A549 (cell line): ENCODE measurements around the gene WNT1. TPM values are rescaled to one million over a fixed set of nuclear protein-coding genes. Genes with fewer than 3 reads are reported as not detected.

Experiments used
- ATAC-seq, 2 experiments: fragments of 200-7000 bp in 1 of 2; fragments of >200 bp in 1 of 2; cut with Nextera tagmentation in 1 of 2; cut with Tn5 transposase in 1 of 2; 3 replicates each; pipeline versions ENCODE4 v1.8.0 to v1.9.1; 2018 to 2020; ENCODE audit warnings: mild to moderate bottlenecking in 1 of 2, moderate library complexity in 1 of 2
- CTCF ChIA-PET: fragments of 300-600 bp; sonication (Branson Sonifier 250); formaldehyde crosslinking; extraction: SDS; loops from one replicate; lab custom pipeline; 2021; ENCODE audit warnings: antibody characterized with exemption, inconsistent platforms; lab: Yijun Ruan, JAX
- POLR2A ChIA-PET: fragments of 350-600 bp; formaldehyde crosslinking; extraction: SDS; loops from one replicate; lab custom pipeline; 2021; ENCODE audit warnings: antibody characterized with exemption, inconsistent platforms; lab: Yijun Ruan, JAX
- DNase-seq, 2 experiments: peaks; one replicate each; pipeline versions ENCODE4 v3.0.0 to v3.0.0-alpha.2; 2011 to 2016; ENCODE audit warnings: low read depth in 1 of 2, low spot score in 1 of 2
- FAIRE-seq: peaks from 2 replicates; lab custom pipeline; 2011; peaks lifted over from hg19 to GRCh38; lab: Jason Lieb, UNC
- H3K27ac ChIP-seq, 2 experiments: fragments of >200 bp; sonication (Bioruptor Twin); formaldehyde crosslinking; 3 replicates each; pipeline ENCODE4 v1.5.1; 2016 to 2017
- H3K4me1 ChIP-seq: fragments of >200 bp; sonication (Bioruptor Twin); formaldehyde crosslinking; 3 replicates; pipeline ENCODE4 v1.6.1; 2016
- H3K4me2 ChIP-seq: fragments of >200 bp; sonication (Bioruptor Twin); formaldehyde crosslinking; 3 replicates; pipeline ENCODE4 v1.6.1; 2016
- H3K4me3 ChIP-seq: fragments of >200 bp; sonication (Bioruptor Twin); formaldehyde crosslinking; 3 replicates; pipeline ENCODE4 v1.5.1; 2016
- H3K9me3 ChIP-seq: fragments of >200 bp; sonication (Bioruptor Twin); formaldehyde crosslinking; 3 replicates; pipeline ENCODE4 v1.6.1; 2016
- BHLHE40 ChIP-seq: IDR thresholded peaks from 2 replicates; pipeline ENCODE4 v1.6.1; 2012; ENCODE audit warnings: low read depth, low read length, inconsistent platforms
- CBX8 ChIP-seq: fragments of 200-600 bp; sonication (generic); IDR thresholded peaks from 2 replicates; pipeline ENCODE4 v1.6.1; 2016
- GATA3 ChIP-seq: IDR thresholded peaks from 2 replicates; pipeline ENCODE4 v1.6.1; 2012; ENCODE audit warnings: borderline replicate concordance
- HES2 ChIP-seq: fragments of >200 bp; sonication (Bioruptor Twin); formaldehyde crosslinking; IDR thresholded peaks from 2 replicates; pipeline ENCODE4 v1.6.1; 2016
- HOXB13 ChIP-seq: fragments of 250-450 bp; sonication (Bioruptor Pico); IDR thresholded peaks from 2 replicates; pipeline ENCODE4 v1.5.0; 2020; ENCODE audit warnings: low read depth, mild to moderate bottlenecking, moderate library complexity
- HOXB5 ChIP-seq: fragments of 250-450 bp; sonication (Bioruptor Pico); IDR thresholded peaks from 2 replicates; pipeline ENCODE4 v1.5.0; 2020; ENCODE audit warnings: mild to moderate bottlenecking, moderate library complexity
- JUN ChIP-seq, 2 experiments: fragments of >200 bp; sonication (Bioruptor Twin); formaldehyde crosslinking; IDR thresholded peaks; 2 replicates in 1 of 2; 3 replicates in 1 of 2; pipeline ENCODE4 v1.6.1; 2016 to 2017
- JUNB ChIP-seq: fragments of >200 bp; sonication (Bioruptor Twin); formaldehyde crosslinking; IDR thresholded peaks from 2 replicates; pipeline ENCODE4 v1.6.1; 2016
- KDM5A ChIP-seq: fragments of 200-600 bp; sonication (generic); IDR thresholded peaks from 2 replicates; pipeline ENCODE4 v1.6.1; 2016; ENCODE audit warnings: antibody characterized with exemption, mild to moderate bottlenecking
- POLR2AphosphoS2 ChIP-seq: conservative IDR thresholded peaks from 2 replicates; pipeline ENCODE4 v1.6.1; 2012; ENCODE audit warnings: low read length, improper control_type of control experiment, inconsistent platforms
- RAD21 ChIP-seq, 2 experiments: fragments of >200 bp in 1 of 2; sonication (Bioruptor Twin) in 1 of 2; formaldehyde crosslinking in 1 of 2; IDR thresholded peaks in 1 of 2; conservative IDR thresholded peaks in 1 of 2; 2 replicates in 1 of 2; 3 replicates in 1 of 2; pipeline ENCODE4 v1.6.1; 2012 to 2018; ENCODE audit warnings: inconsistent platforms in 1 of 2
- RARB ChIP-seq: fragments of 250-450 bp; sonication (Bioruptor Pico); IDR thresholded peaks from 2 replicates; pipeline ENCODE4 v1.8.0; 2021; ENCODE audit warnings: mild to moderate bottlenecking, moderate library complexity
- RCOR1 ChIP-seq: fragments of 150-350 bp; IDR thresholded peaks from 2 replicates; pipeline ENCODE4 v1.6.1; 2014; ENCODE audit warnings: antibody characterized with exemption, low read length, low read depth
- TFCP2L1 ChIP-seq: fragments of 250-450 bp; sonication (Bioruptor Pico); IDR thresholded peaks from 2 replicates; pipeline ENCODE4 v1.5.0; 2021; ENCODE audit warnings: mild to moderate bottlenecking
- TP53 ChIP-seq: fragments of 250-450 bp; sonication (Bioruptor Pico); IDR thresholded peaks from 2 replicates; pipeline ENCODE4 v1.5.0; 2021; ENCODE audit warnings: mild to moderate bottlenecking, moderate library complexity
- ZSCAN20 ChIP-seq: fragments of 250-450 bp; sonication (Bioruptor Pico); IDR thresholded peaks from 2 replicates; pipeline ENCODE4 v1.8.0; 2022; ENCODE audit warnings: mild to moderate bottlenecking, moderate library complexity
- WGBS: methylation state at CpG from one replicate; pipeline ENCODE4 v1.1.6; 2017; ENCODE audit errors: missing lambda C conversion rate; 5-methylcytosine and 5-hydroxymethylcytosine counted together
- polyA plus RNA-seq, 4 experiments: library from polyadenylated mRNA; depleted of rRNA in 3 of 4; stranded (reverse); fragments of >200 nt; fragmentation: RNase III in 1 of 4; extraction: RNeasy Plus Mini Kit Qiagen cat#74134 plus additional on column Dnase treatment in 1 of 4; gene quantifications; 2 replicates in 3 of 4; 3 replicates in 1 of 4; pipeline ENCODE4 v1.2.3, GENCODE V29; 2011 to 2017
- TF ChIP-seq, protein P1 (sequence below): fragments of 150-350 bp; IDR thresholded peaks from 2 replicates; pipeline ENCODE4 v1.6.1; 2014; ENCODE audit warnings: low read depth, mild to moderate bottlenecking, low read length
- TF ChIP-seq, protein P2 (sequence below): fragments of 250-450 bp; sonication (Bioruptor Pico); IDR thresholded peaks from 2 replicates; pipeline ENCODE4 v1.5.0; 2021; ENCODE audit warnings: mild to moderate bottlenecking, moderate library complexity, borderline replicate concordance
- TF ChIP-seq, protein P3 (sequence below): IDR thresholded peaks from 2 replicates; pipeline ENCODE4 v1.6.1; 2012; ENCODE audit warnings: low read depth, borderline replicate concordance
- TF ChIP-seq, protein P4 (sequence below): fragments of 200-600 bp; sonication (generic); IDR thresholded peaks from 2 replicates; pipeline ENCODE4 v1.6.1; 2016; ENCODE audit warnings: antibody characterized with exemption, mild to moderate bottlenecking, moderate library complexity
- TF ChIP-seq, protein P5 (sequence below): fragments of >200 bp; sonication (Bioruptor Twin); formaldehyde crosslinking; IDR thresholded peaks from 3 replicates; pipeline ENCODE4 v1.5.1; 2016

Gene WNT1
- polyA plus RNA-seq, 2 of the 4 experiments (the other 2 are of a cell fraction) = not detected

GRCh38 chr12:49012739-49013138, 34.6 kb downstream of the WNT1 start:
- POLR2A ChIA-PET = no interaction called here
- CTCF ChIA-PET = interaction anchor here (1.0 to 77.5 kb wide), 5 partner anchors 9 to 335 kb away, joined by 4 to 2584 read pairs (median 68); partner anchors contain the start of genes ARF3, DDN, FKBP11 and WNT1

GRCh38 chr12:49013428-49013827, 35.3 kb downstream of the WNT1 start:
- POLR2A ChIA-PET = no interaction called here
- Histone ChIP-seq H3K4me1 (peaks cover 22% of the 10 kb centered on the region), H3K4me2 (no peak overlapping the region), H3K4me3 (no peak overlapping the region), H3K27ac (no peak overlapping the region), H3K9me3 (no peaks in the 10 kb centered on the region)
- CTCF ChIA-PET = interaction anchor here (1.0 to 77.5 kb wide), 5 partner anchors 10 to 334 kb away, joined by 4 to 2584 read pairs (median 68); partner anchors contain the start of genes ARF3, DDN, FKBP11 and WNT1
- 86% methylated on average over 3 of the region's 3 CpGs for WGBS
- FAIRE-seq (no peak), ATAC-seq (no peak), DNase-seq (no peak)
- TF ChIP-seq GATA3 (no peak), TFCP2L1 (CRISPR knock-in tag) (no peak), ZSCAN20 (CRISPR knock-in tag) (no peak), JUN (IDR thresholded peaks at IDR 0.05) (no peak), CBX8 (no peak), RCOR1 (no peak), TP53 (CRISPR knock-in tag) (no peak), JUNB (no peak), HOXB5 (CRISPR knock-in tag) (no peak)
- TF ChIP-seq, protein P1, sequence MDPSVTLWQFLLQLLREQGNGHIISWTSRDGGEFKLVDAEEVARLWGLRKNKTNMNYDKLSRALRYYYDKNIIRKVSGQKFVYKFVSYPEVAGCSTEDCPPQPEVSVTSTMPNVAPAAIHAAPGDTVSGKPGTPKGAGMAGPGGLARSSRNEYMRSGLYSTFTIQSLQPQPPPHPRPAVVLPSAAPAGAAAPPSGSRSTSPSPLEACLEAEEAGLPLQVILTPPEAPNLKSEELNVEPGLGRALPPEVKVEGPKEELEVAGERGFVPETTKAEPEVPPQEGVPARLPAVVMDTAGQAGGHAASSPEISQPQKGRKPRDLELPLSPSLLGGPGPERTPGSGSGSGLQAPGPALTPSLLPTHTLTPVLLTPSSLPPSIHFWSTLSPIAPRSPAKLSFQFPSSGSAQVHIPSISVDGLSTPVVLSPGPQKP = no peak

More at GRCh38 chr12:49012739-49013138, 34.6 kb downstream of the WNT1 start:
- FAIRE-seq (no peak), DNase-seq (no peak), ATAC-seq (no peak)
- no peaks in the 10 kb centered on the region for H3K9me3 ChIP-seq
- TF ChIP-seq HOXB5 (CRISPR knock-in tag) = no peak
- no peak for TF ChIP-seq BHLHE40
- no peak for TF ChIP-seq GATA3
- TF ChIP-seq, protein P2, sequence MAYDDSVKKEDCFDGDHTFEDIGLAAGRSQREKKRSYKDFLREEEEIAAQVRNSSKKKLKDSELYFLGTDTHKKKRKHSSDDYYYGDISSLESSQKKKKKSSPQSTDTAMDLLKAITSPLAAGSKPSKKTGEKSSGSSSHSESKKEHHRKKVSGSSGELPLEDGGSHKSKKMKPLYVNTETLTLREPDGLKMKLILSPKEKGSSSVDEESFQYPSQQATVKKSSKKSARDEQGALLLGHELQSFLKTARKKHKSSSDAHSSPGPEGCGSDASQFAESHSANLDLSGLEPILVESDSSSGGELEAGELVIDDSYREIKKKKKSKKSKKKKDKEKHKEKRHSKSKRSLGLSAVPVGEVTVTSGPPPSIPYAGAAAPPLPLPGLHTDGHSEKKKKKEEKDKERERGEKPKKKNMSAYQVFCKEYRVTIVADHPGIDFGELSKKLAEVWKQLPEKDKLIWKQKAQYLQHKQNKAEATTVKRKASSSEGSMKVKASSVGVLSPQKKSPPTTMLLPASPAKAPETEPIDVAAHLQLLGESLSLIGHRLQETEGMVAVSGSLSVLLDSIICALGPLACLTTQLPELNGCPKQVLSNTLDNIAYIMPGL (CRISPR knock-in tag) = no peak
- no peak for TF ChIP-seq HOXB13 (CRISPR knock-in tag)
- no peak for TF ChIP-seq RCOR1
- TF ChIP-seq HES2 = no peak
- TF ChIP-seq, protein P3, sequence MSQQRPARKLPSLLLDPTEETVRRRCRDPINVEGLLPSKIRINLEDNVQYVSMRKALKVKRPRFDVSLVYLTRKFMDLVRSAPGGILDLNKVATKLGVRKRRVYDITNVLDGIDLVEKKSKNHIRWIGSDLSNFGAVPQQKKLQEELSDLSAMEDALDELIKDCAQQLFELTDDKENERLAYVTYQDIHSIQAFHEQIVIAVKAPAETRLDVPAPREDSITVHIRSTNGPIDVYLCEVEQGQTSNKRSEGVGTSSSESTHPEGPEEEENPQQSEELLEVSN = no peak
- no peak for TF ChIP-seq RAD21 (conservative IDR thresholded peaks at IDR 0.05 in 1 of 2, IDR thresholded peaks at IDR 0.05 in 1 of 2)
- TF ChIP-seq TFCP2L1 (CRISPR knock-in tag) = no peak
- peaks cover 23% of the 10 kb centered on the region for H3K4me1 ChIP-seq
- no peak overlapping the region for H3K27ac ChIP-seq
- H3K4me2 ChIP-seq = no peak overlapping the region
- no peak overlapping the region for H3K4me3 ChIP-seq

- FAIRE-seq (no peak), DNase-seq (peak in 1 of 2 experiments; percentile 40), ATAC-seq (no peak)
- 36% methylated on average over 1 of the region's 1 CpG for WGBS
- no peak overlapping the region for H3K27ac ChIP-seq
- TF ChIP-seq, protein P1 = no peak
- TF ChIP-seq GATA3 = no peak
- TF ChIP-seq RARB (CRISPR knock-in tag) = no peak
- TF ChIP-seq, protein P4, sequence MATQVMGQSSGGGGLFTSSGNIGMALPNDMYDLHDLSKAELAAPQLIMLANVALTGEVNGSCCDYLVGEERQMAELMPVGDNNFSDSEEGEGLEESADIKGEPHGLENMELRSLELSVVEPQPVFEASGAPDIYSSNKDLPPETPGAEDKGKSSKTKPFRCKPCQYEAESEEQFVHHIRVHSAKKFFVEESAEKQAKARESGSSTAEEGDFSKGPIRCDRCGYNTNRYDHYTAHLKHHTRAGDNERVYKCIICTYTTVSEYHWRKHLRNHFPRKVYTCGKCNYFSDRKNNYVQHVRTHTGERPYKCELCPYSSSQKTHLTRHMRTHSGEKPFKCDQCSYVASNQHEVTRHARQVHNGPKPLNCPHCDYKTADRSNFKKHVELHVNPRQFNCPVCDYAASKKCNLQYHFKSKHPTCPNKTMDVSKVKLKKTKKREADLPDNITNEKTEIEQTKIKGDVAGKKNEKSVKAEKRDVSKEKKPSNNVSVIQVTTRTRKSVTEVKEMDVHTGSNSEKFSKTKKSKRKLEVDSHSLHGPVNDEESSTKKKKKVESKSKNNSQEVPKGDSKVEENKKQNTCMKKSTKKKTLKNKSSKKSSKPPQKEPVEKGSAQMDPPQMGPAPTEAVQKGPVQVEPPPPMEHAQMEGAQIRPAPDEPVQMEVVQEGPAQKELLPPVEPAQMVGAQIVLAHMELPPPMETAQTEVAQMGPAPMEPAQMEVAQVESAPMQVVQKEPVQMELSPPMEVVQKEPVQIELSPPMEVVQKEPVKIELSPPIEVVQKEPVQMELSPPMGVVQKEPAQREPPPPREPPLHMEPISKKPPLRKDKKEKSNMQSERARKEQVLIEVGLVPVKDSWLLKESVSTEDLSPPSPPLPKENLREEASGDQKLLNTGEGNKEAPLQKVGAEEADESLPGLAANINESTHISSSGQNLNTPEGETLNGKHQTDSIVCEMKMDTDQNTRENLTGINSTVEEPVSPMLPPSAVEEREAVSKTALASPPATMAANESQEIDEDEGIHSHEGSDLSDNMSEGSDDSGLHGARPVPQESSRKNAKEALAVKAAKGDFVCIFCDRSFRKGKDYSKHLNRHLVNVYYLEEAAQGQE = no peak
- no peak for TF ChIP-seq KDM5A
- TF ChIP-seq POLR2AphosphoS2 = no peak
- TF ChIP-seq, protein P5, sequence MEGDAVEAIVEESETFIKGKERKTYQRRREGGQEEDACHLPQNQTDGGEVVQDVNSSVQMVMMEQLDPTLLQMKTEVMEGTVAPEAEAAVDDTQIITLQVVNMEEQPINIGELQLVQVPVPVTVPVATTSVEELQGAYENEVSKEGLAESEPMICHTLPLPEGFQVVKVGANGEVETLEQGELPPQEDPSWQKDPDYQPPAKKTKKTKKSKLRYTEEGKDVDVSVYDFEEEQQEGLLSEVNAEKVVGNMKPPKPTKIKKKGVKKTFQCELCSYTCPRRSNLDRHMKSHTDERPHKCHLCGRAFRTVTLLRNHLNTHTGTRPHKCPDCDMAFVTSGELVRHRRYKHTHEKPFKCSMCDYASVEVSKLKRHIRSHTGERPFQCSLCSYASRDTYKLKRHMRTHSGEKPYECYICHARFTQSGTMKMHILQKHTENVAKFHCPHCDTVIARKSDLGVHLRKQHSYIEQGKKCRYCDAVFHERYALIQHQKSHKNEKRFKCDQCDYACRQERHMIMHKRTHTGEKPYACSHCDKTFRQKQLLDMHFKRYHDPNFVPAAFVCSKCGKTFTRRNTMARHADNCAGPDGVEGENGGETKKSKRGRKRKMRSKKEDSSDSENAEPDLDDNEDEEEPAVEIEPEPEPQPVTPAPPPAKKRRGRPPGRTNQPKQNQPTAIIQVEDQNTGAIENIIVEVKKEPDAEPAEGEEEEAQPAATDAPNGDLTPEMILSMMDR = 0 out of 3 replicates have a peak, but pooled peaks have one; percentile 15
- H3K4me3 ChIP-seq = no peak overlapping the region
- H3K4me1 ChIP-seq = peaks cover 16% of the 10 kb centered on the region
- ChIA-PET POLR2A (no interaction called here), CTCF (interaction anchor here (1.2 to 77.5 kb wide), 5 partner anchors 11 to 60 kb away, joined by 3 to 2584 read pairs (median 68); partner anchors contain the start of genes ARF3, DDN, FKBP11 and WNT1)
- H3K4me2 ChIP-seq = no peak overlapping the region
- H3K9me3 ChIP-seq = no peaks in the 10 kb centered on the region
These were observed 36.4 kb downstream of the WNT1 start for GRCh38 chr12:49014547-49014946.
